OCI-LY1 (cell line): ENCODE data around the gene GAS2L1.

Experiments used
- EZH2 ChIP-seq: fragments of 200-600 bp; sonication (generic), shearing (Covaris generic); IDR thresholded peaks from 2 replicates; pipeline ENCODE4 v1.8.0; 2017; ENCODE audit warnings: borderline replicate concordance, mixed run types, mild to moderate bottlenecking, antibody characterized with exemption, low read length, moderate library complexity, mixed read lengths
- TF ChIP-seq, protein P1 (sequence below): fragments of 200-600 bp; sonication (generic), shearing (Covaris generic); IDR thresholded peaks from 2 replicates; pipeline ENCODE4 v1.5.1; 2017; ENCODE audit warnings: mild to moderate bottlenecking, antibody characterized with exemption, low read length, moderate library complexity, mixed read lengths

DNA sequence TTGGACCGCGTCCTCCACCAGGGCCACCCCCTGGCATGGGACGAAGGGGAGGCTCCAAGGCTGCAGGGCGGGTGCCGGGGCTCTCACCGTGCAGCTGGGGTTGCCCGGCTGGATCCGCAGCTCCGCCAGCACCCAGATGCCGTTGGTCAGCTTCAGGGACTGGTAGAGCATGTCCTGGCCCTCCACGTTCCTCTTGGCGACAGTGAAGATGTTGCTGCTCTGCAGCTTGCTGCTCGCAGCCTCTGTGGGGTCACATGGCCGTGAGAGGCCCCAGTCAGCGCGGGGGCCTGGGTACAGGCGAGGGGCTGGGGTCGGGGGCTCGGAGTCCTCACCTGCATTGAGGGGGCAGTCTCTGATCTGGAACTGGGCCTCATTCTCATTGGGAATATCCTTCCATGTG lies 23.8 kb downstream of the GAS2L1 start:
- TF ChIP-seq, protein P1, sequence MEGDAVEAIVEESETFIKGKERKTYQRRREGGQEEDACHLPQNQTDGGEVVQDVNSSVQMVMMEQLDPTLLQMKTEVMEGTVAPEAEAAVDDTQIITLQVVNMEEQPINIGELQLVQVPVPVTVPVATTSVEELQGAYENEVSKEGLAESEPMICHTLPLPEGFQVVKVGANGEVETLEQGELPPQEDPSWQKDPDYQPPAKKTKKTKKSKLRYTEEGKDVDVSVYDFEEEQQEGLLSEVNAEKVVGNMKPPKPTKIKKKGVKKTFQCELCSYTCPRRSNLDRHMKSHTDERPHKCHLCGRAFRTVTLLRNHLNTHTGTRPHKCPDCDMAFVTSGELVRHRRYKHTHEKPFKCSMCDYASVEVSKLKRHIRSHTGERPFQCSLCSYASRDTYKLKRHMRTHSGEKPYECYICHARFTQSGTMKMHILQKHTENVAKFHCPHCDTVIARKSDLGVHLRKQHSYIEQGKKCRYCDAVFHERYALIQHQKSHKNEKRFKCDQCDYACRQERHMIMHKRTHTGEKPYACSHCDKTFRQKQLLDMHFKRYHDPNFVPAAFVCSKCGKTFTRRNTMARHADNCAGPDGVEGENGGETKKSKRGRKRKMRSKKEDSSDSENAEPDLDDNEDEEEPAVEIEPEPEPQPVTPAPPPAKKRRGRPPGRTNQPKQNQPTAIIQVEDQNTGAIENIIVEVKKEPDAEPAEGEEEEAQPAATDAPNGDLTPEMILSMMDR = no peak
- TF ChIP-seq EZH2 = no peak
